ENCODE measurements around the gene CHRM4. TPM values are rescaled to one million over a fixed set of nuclear protein-coding genes. Genes with fewer than 3 reads are reported as not detected.

Gene CHRM4
- total RNA-seq, 4 donors from 2014 or later = not detected

DNA sequence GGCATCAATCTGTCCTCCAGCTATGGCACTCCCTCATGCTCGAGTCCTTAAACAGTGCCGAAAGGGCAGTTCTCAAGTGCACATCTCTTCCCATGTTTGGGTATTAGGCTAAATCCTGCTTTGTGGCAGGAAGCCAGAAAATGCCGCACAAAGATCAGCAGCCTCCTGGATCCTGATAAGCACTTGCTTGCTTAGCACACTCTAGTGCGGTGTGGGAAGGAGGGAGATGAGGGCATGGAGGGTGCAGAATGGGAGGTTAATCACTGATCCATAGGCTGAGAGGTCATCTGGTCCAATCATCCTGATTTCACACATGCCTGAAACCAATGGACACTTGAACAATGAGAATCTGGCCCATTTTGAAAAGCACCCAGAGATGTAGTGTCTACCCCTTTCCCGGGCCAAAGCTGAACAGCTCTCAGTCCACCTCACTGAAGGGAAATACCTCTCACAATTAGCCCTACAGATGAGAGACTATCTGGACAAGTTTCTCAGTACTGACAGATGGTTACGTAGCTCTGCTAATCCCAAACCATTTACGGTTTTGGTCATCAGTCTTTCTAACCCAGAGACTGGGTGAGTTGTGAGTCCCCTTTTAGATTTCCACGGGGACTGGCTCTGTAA lies 29.8 kb upstream of the CHRM4 start:
- intact Hi-C loops (cut with DNase I) = no loop called here
- Histone ChIP-seq H3K27me3 (no peaks in the 10 kb centered on the region), H3K9me3 (no peaks in the 10 kb centered on the region), H3K4me1 (no peaks in the 10 kb centered on the region), H3K27ac (no peak overlapping the region), H3K36me3 (peaks cover 0 to 73% (median 11%) of the 10 kb centered on the region in 3 donors), H3K4me3 (no peak overlapping the region)
- WGBS, 2 donors = 90 to 91% methylated on average over 8 of the region's 8 CpGs
- TF ChIP-seq POLR2A (IDR thresholded peaks at IDR 0.05) (no peak), CTCF (IDR thresholded peaks at IDR 0.05) (no peak)
- no peak for DNase-seq

DNA sequence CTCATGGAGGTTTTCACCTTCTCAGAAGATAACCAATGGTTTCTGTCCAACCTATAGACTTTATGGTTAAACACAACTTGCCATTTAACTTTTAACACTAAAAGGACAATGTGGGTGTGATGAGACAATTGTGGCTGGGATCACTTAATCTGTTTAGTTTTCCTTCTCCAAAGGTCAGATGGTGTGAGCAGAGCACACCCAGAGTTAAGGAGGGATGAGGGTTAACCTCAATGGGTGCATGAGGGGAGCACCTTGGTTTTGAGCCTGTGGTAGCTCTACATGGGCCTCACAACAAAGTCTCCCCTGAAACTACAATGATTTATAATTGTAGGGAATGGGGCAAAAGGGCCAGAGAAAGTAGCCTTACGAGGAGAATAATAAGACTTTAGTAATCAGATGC lies 28.9 kb upstream of the CHRM4 start:
- no peak for DNase-seq
- Histone ChIP-seq H3K4me1 (no peaks in the 10 kb centered on the region), H3K9me3 (no peaks in the 10 kb centered on the region), H3K4me3 (no peak overlapping the region), H3K36me3 (peaks cover 0 to 73% (median 11%) of the 10 kb centered on the region in 3 donors), H3K27me3 (no peaks in the 10 kb centered on the region), H3K27ac (no peak overlapping the region)
- 91 to 93% methylated on average over 1 of the region's 1 CpG for WGBS, 2 donors
- intact Hi-C loops (cut with DNase I) = no loop called here
- TF ChIP-seq POLR2A (IDR thresholded peaks at IDR 0.05) = no peak
- no peak for TF ChIP-seq CTCF (IDR thresholded peaks at IDR 0.05)

DNA sequence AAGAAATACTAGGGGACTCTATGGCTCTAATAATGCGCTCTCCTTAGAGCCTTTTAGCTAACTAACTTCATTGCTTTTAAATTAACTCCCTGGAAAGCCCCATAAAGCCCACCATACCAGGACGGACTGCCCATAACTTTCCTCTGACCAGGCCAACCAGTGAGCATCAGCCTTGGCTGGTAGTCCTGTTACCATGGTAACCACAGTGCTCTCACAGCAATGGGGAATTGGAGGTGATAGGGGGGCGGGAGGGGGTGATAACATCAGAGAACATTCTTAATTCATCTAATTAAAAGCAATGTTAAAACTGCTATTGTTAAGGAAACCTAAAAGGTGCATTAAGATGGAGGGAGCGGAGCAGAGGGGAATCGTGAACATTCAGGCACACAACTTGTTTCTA lies 27.2 kb upstream of the CHRM4 start:
- Histone ChIP-seq H3K9me3 (no peaks in the 10 kb centered on the region), H3K27me3 (no peaks in the 10 kb centered on the region), H3K27ac (no peak overlapping the region), H3K4me1 (no peaks in the 10 kb centered on the region), H3K4me3 (no peak overlapping the region), H3K36me3 (peaks cover 11 to 83% (median 11%) of the 10 kb centered on the region in 3 donors)
- intact Hi-C loops (cut with DNase I) = no loop called here
- TF ChIP-seq POLR2A (IDR thresholded peaks at IDR 0.05) = no peak
- no peak for TF ChIP-seq CTCF (IDR thresholded peaks at IDR 0.05)
- DNase-seq = no peak
- 87 to 91% methylated on average over 4 to 5 of the region's 5 CpGs for WGBS, 2 donors

- Histone ChIP-seq H3K27ac (no peak overlapping the region), H3K36me3 (peaks cover 11 to 89% (median 13%) of the 10 kb centered on the region in 3 donors), H3K4me3 (no peak overlapping the region), H3K4me1 (no peaks in the 10 kb centered on the region), H3K27me3 (no peaks in the 10 kb centered on the region), H3K9me3 (no peaks in the 10 kb centered on the region)
- intact Hi-C loops (cut with DNase I) = no loop called here
- DNase-seq = no peak
- 80 to 82% methylated on average over 7 of the region's 7 CpGs for WGBS, 2 donors
- TF ChIP-seq CTCF (IDR thresholded peaks at IDR 0.05) (no peak), POLR2A (IDR thresholded peaks at IDR 0.05) (no peak)
Observed at GRCh38 chr11:46417711-46418110, 26.1 kb upstream of the CHRM4 start.

- intact Hi-C loops (cut with DNase I) = no loop called here
- no peak overlapping the region for H3K4me3 ChIP-seq
- H3K36me3 ChIP-seq = peaks cover 13 to 91% (median 18%) of the 10 kb centered on the region in 3 donors
- no peaks in the 10 kb centered on the region for H3K4me1 ChIP-seq
- H3K27ac ChIP-seq = no peak overlapping the region
- 57 to 64% methylated on average over 3 of the region's 3 CpGs for WGBS, 2 donors
- no peaks in the 10 kb centered on the region for H3K27me3 ChIP-seq
- no peaks in the 10 kb centered on the region for H3K9me3 ChIP-seq
- no peak for DNase-seq
- TF ChIP-seq CTCF (IDR thresholded peaks at IDR 0.05) (no peak), POLR2A (IDR thresholded peaks at IDR 0.05) (no peak)
Observed at GRCh38 chr11:46414879-46415278, 23.3 kb upstream of the CHRM4 start.
